Panc1 (cell line): ENCODE data around the gene TOMM40. TPM values are rescaled to one million over a fixed set of nuclear protein-coding genes. Genes with fewer than 3 reads are reported as not detected.
"Not testable (repeated sequence)": the region's sequence is repeated elsewhere in the genome, so short reads cannot be mapped to it uniquely, and the experiment has no call there.

ENCODE experiments used
- ATAC-seq: fragments of 200-7000 bp; cut with Tn5 transposase; 2 replicates; pipeline ENCODE4 v1.9.1; 2020; ENCODE audit warnings: mild to moderate bottlenecking, moderate library complexity
- BruUV-seq: library from RNA; stranded (reverse); fragments of 400-500 nt; replicated peaks from 2 replicates; lab custom pipeline; 2021; lab: Mats Ljungman, UMichigan
- CTCF ChIA-PET: fragments of 300-600 bp; sonication (Branson Sonifier 250); formaldehyde crosslinking; loops from one replicate; lab custom pipeline; 2022; ENCODE audit warnings: antibody characterized with exemption; lab: Charles Lee
- POLR2A ChIA-PET: fragments of 300-600 bp; sonication (Branson Sonifier 250); formaldehyde crosslinking; loops from one replicate; lab custom pipeline; 2022; ENCODE audit warnings: antibody characterized with exemption; lab: Charles Lee
- DNase-seq: peaks from one replicate; pipeline ENCODE4 v3.0.0-alpha.2; 2010; ENCODE audit warnings: low read depth, low spot score
- H3K27ac ChIP-seq: 2 replicates; pipeline ENCODE4 v1.5.1; 2011; ENCODE audit warnings: mild to moderate bottlenecking, low read length, inconsistent platforms
- H3K27me3 ChIP-seq: fragments of 200-500 bp; sonication (Bioruptor generic); 2 replicates; pipeline ENCODE4 v1.6.0; 2014; ENCODE audit warnings: low read length, inconsistent platforms; ENCODE audit not compliant: control insufficient read depth, insufficient read depth
- H3K36me3 ChIP-seq: fragments of 200-500 bp; sonication (Bioruptor generic); 2 replicates; pipeline ENCODE4 v1.5.1; 2014; ENCODE audit warnings: inconsistent platforms, mild to moderate bottlenecking, low read length, moderate library complexity; ENCODE audit not compliant: control insufficient read depth, insufficient read depth
- H3K4me1 ChIP-seq: 2 replicates; pipeline ENCODE4 v1.5.1; 2011; ENCODE audit warnings: inconsistent platforms, mild to moderate bottlenecking, low read length, moderate library complexity; ENCODE audit not compliant: control insufficient read depth, insufficient read depth
- H3K4me3 ChIP-seq, 2 experiments: 2 replicates each; pipeline ENCODE4 v1.5.1; 2011 to 2012; ENCODE audit warnings: low read depth in 2 of 2, low read length in 2 of 2, mild to moderate bottlenecking in 2 of 2, inconsistent platforms in 1 of 2, moderate library complexity in 1 of 2
- H3K9me3 ChIP-seq: fragments of 200-500 bp; sonication (Bioruptor generic); 2 replicates; pipeline ENCODE4 v1.5.1; 2014; ENCODE audit warnings: low read depth, mild to moderate bottlenecking, inconsistent platforms, low read length, moderate library complexity; ENCODE audit not compliant: control insufficient read depth, insufficient read depth
- CTCF ChIP-seq: fragments of 450-650 bp; IDR thresholded peaks from 2 replicates; pipeline ENCODE4 v1.5.1; 2017; ENCODE audit warnings: mild to moderate bottlenecking
- POLR2AphosphoS5 ChIP-seq: IDR thresholded peaks from 2 replicates; pipeline ENCODE4 v1.6.1; 2012; ENCODE audit warnings: mild to moderate bottlenecking, low read depth, low read length, moderate library complexity
- REST ChIP-seq, 2 experiments: IDR thresholded peaks; 2 replicates each; pipeline ENCODE4 v1.6.1; 2011 to 2012; ENCODE audit warnings: low read depth in 2 of 2, control low read depth in 1 of 2, low read length in 1 of 2, mild to moderate bottlenecking in 1 of 2, moderate library complexity in 1 of 2; ENCODE audit not compliant: insufficient read depth in 1 of 2
- SIN3A ChIP-seq: IDR thresholded peaks from 2 replicates; pipeline ENCODE4 v1.6.1; 2012; ENCODE audit warnings: low read depth, mild to moderate bottlenecking, low read length, moderate library complexity, borderline replicate concordance; ENCODE audit not compliant: insufficient read depth
- TCF7L2 ChIP-seq: IDR thresholded peaks from 2 replicates; pipeline ENCODE4 v1.6.1; 2011; ENCODE audit warnings: mild to moderate bottlenecking, low read depth, low read length, inconsistent platforms
- in situ Hi-C: cut with HindIII; loops from 2 replicates; pipeline ENCODE4 v1.10.0; 2016; ENCODE audit warnings: low sequenced_read_pairs, low pct_unique_long_range_greater_than_20kb
- intact Hi-C: fragments of 100-400 bp; cut with micrococcal nuclease; formaldehyde crosslinking; loops from one replicate; pipeline ENCODE4 v1.10.0; 2022; ENCODE audit not compliant: unreplicated experiment
- total RNA-seq: library from RNA; stranded (reverse); gene quantifications from one replicate; pipeline ENCODE4 v1.2.1, GENCODE V29; 2021; ENCODE audit not compliant: unreplicated experiment

TOMM40 gene
- total RNA-seq, 1 experiment from 2014 or later = 147 TPM

- in situ Hi-C loops = no loop called here
- Histone ChIP-seq H3K4me3 (no peak overlapping the region), H3K27ac (no peak overlapping the region), H3K36me3 (no peaks in the 10 kb centered on the region), H3K9me3 (no peaks in the 10 kb centered on the region), H3K27me3 (no peaks in the 10 kb centered on the region), H3K4me1 (peaks cover 14% of the 10 kb centered on the region; the same call in 1 of the 2 replicates)
- ChIA-PET CTCF (no interaction called here), POLR2A (no interaction called here)
- TF ChIP-seq POLR2AphosphoS5 (no peak), TCF7L2 (no peak), REST (IDR thresholded peaks at IDR 0.05; ENCODE audit: insufficient read depth in 1 of 2, low read depth in 2 of 2, low read length in 1 of 2) (no peak), CTCF (no peak), SIN3A (no peak)
- no peak for DNase-seq
- ATAC-seq = no peak
- intact Hi-C loops = no loop called here
- BruUV-seq = no TSS peak
These were observed 18.7 kb downstream of the TOMM40 start for GRCh38 chr19:44909775-44910174.

GRCh38 chr19:44911896-44912295 lies 20.8 kb downstream of the TOMM40 start:
- BruUV-seq, H3K27me3 ChIP-seq, POLR2A ChIA-PET, H3K4me3 ChIP-seq, H3K9me3 ChIP-seq, DNase-seq, CTCF ChIA-PET, ATAC-seq, intact Hi-C loops, H3K27ac ChIP-seq, in situ Hi-C loops, H3K36me3 ChIP-seq: not testable (repeated sequence)
- H3K4me1 ChIP-seq = peaks cover 10% of the 10 kb centered on the region; the same call in 1 of the 2 replicates

GRCh38 chr19:44912854-44913253 lies 21.8 kb downstream of the TOMM40 start:
- ATAC-seq (no peak), DNase-seq (no peak)
- ChIA-PET CTCF (no interaction called here), POLR2A (no interaction called here)
- Histone ChIP-seq H3K4me3 (no peak overlapping the region), H3K36me3 (no peaks in the 10 kb centered on the region), H3K9me3 (no peaks in the 10 kb centered on the region), H3K4me1 (peaks cover 10% of the 10 kb centered on the region; the same call in 1 of the 2 replicates), H3K27ac (no peak overlapping the region), H3K27me3 (no peaks in the 10 kb centered on the region)
- in situ Hi-C loops = no loop called here
- intact Hi-C loops = no loop called here
- no TSS peak for BruUV-seq
- TF ChIP-seq POLR2AphosphoS5 (no peak), SIN3A (no peak), TCF7L2 (no peak), REST (IDR thresholded peaks at IDR 0.05; ENCODE audit: insufficient read depth in 1 of 2, low read depth in 2 of 2, low read length in 1 of 2) (no peak), CTCF (no peak)
